Mesenchymal stem cell (in vitro differentiated cells and primary cell): ENCODE measurements around the gene TUT1.

ENCODE experiments used
- DNase-seq: peaks from one replicate; pipeline ENCODE4 v3.0.0-alpha.2; 2013
- H2AFZ ChIP-seq: one replicate; pipeline ENCODE4 v1.6.1; 2013; ENCODE audit warnings: low read depth, mild to moderate bottlenecking, control low read depth, inconsistent platforms, low read length, moderate library complexity
- H2AK5ac ChIP-seq: 2 replicates; pipeline ENCODE4 v1.6.1; 2013; ENCODE audit warnings: low read length, moderate library complexity, mild to moderate bottlenecking, inconsistent platforms; ENCODE audit not compliant: severe bottlenecking
- H2BK120ac ChIP-seq: one replicate; pipeline ENCODE4 v1.6.1; 2013; ENCODE audit warnings: low read depth, mild to moderate bottlenecking, inconsistent platforms, low read length, moderate library complexity
- H2BK12ac ChIP-seq, 2 experiments: one replicate each; pipeline ENCODE4 v1.6.1; 2013; ENCODE audit warnings: inconsistent platforms in 2 of 2, low read length in 2 of 2, mild to moderate bottlenecking in 2 of 2, moderate library complexity in 2 of 2, control low read depth in 1 of 2
- H2BK15ac ChIP-seq: one replicate; pipeline ENCODE4 v1.6.1; 2013; ENCODE audit warnings: mild to moderate bottlenecking, low read depth, inconsistent platforms; ENCODE audit not compliant: poor library complexity, severe bottlenecking
- H2BK5ac ChIP-seq: 2 replicates; pipeline ENCODE4 v1.6.1; 2013; ENCODE audit warnings: low read depth, mild to moderate bottlenecking, low read length, control low read depth, inconsistent platforms; ENCODE audit not compliant: poor library complexity, severe bottlenecking
- H3K14ac ChIP-seq, 2 experiments: one replicate each; pipeline ENCODE4 v1.6.1; 2013; ENCODE audit warnings: inconsistent platforms in 2 of 2, low read length in 2 of 2, control low read depth in 1 of 2, mild to moderate bottlenecking in 1 of 2, moderate library complexity in 1 of 2
- H3K18ac ChIP-seq, 2 experiments: one replicate each; pipeline ENCODE4 v1.6.1; 2013; ENCODE audit warnings: inconsistent platforms in 2 of 2, low read length in 2 of 2, control low read depth in 1 of 2, low read depth in 1 of 2, mild to moderate bottlenecking in 1 of 2
- H3K23ac ChIP-seq, 2 experiments: one replicate each; pipeline ENCODE4 v1.6.1; 2013; ENCODE audit warnings: inconsistent platforms in 2 of 2, low read length in 2 of 2, mild to moderate bottlenecking in 2 of 2, moderate library complexity in 2 of 2, control low read depth in 1 of 2
- H3K27ac ChIP-seq: 2 replicates; pipeline ENCODE4 v1.5.1; 2013; ENCODE audit warnings: mild to moderate bottlenecking, moderate library complexity, low read length, control low read depth, inconsistent platforms; ENCODE audit not compliant: poor library complexity, severe bottlenecking
- H3K27me3 ChIP-seq, 2 experiments: 2 replicates each; pipeline versions ENCODE4 v1.6.1 to v1.7.0; 2013; ENCODE audit warnings: low read length in 2 of 2, mild to moderate bottlenecking in 2 of 2, moderate library complexity in 2 of 2, control low read depth in 1 of 2, inconsistent platforms in 1 of 2; ENCODE audit not compliant: control insufficient read depth in 1 of 2, insufficient read depth in 1 of 2
- H3K36me3 ChIP-seq, 2 experiments: 2 replicates each; pipeline versions ENCODE4 v1.6.1 to v1.7.0; 2013; ENCODE audit warnings: low read length in 2 of 2, control low read depth in 1 of 2, inconsistent platforms in 1 of 2, low read depth in 1 of 2, mild to moderate bottlenecking in 1 of 2; ENCODE audit not compliant: insufficient read depth in 2 of 2, control insufficient read depth in 1 of 2
- H3K4ac ChIP-seq, 2 experiments: one replicate each; pipeline ENCODE4 v1.6.1; 2013; ENCODE audit warnings: inconsistent platforms in 2 of 2, low read length in 2 of 2, mild to moderate bottlenecking in 2 of 2, moderate library complexity in 2 of 2, control low read depth in 1 of 2, low read depth in 1 of 2
- H3K4me1 ChIP-seq: 2 replicates; pipeline ENCODE4 v1.6.1; 2013; ENCODE audit warnings: low read depth, low read length, control low read depth; ENCODE audit not compliant: control insufficient read depth, insufficient read depth
- H3K4me2 ChIP-seq: 2 replicates; pipeline ENCODE4 v1.6.1; 2013; ENCODE audit warnings: low read length, mild to moderate bottlenecking, inconsistent platforms; ENCODE audit not compliant: poor library complexity, severe bottlenecking
- H3K4me3 ChIP-seq, 2 experiments: 2 replicates each; pipeline versions ENCODE4 v1.5.1 to v1.7.0; 2013; ENCODE audit warnings: low read length in 2 of 2, mild to moderate bottlenecking in 2 of 2, control low read depth in 1 of 2, low read depth in 1 of 2; ENCODE audit not compliant: insufficient read depth in 1 of 2
- H3K79me1 ChIP-seq: replicated peaks from 2 replicates; pipeline ENCODE4 v1.6.1; 2013; ENCODE audit warnings: mild to moderate bottlenecking, control low read depth, low read length, inconsistent platforms; ENCODE audit not compliant: poor library complexity, severe bottlenecking
- H3K9ac ChIP-seq: 2 replicates; pipeline ENCODE4 v1.7.0; 2013; ENCODE audit warnings: mild to moderate bottlenecking, low read length, moderate library complexity
- H3K9me3 ChIP-seq: 2 replicates; pipeline ENCODE4 v1.7.0; 2013; ENCODE audit warnings: mild to moderate bottlenecking, low read length; ENCODE audit not compliant: control insufficient read depth
- H4K8ac ChIP-seq: one replicate; pipeline ENCODE4 v1.6.1; 2013; ENCODE audit warnings: inconsistent platforms, mild to moderate bottlenecking, low read length, moderate library complexity
- H4K91ac ChIP-seq: one replicate; pipeline ENCODE4 v1.6.1; 2013; ENCODE audit warnings: mild to moderate bottlenecking, low read length, inconsistent platforms
- WGBS: methylation state at CpG from one replicate; pipeline ENCODE4 v1.1.7; 2013; ENCODE audit warnings: mixed read lengths; 5-methylcytosine and 5-hydroxymethylcytosine counted together

TUT1 gene

DNA sequence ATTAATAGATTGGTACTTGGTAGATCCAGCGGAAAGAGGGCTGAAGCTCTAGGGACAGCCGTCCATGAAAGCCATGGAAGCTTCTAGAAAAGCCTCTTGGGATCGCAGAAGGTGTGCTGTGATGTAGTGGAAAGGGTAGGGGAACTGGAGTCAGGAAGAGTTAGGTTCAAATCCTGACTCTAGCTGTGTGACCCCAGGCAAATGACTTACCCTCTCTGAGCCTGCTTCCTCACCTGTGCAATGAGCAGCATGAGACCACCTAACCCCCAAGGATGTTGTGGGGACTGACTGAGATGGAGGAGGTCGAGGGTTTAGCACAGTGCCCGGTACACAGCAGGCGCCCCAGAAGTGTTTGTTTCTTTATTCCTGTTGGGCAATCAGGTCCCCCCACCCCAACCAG is 19.1 kb upstream of the TUT1 start:
- Histone ChIP-seq H3K9ac (peak overlapping the region; percentile 2), H3K14ac (no peak overlapping the region), H3K27me3 (no peaks in the 10 kb centered on the region), H3K4me2 (no peak overlapping the region), H3K4ac (no peak overlapping the region), H3K9me3 (no peaks in the 10 kb centered on the region), H2BK15ac (no peak overlapping the region), H2BK5ac (no peak overlapping the region), H3K36me3 (peaks cover 54 to 60% of the 10 kb centered on the region in 2 experiments), H4K8ac (no peak overlapping the region), H3K4me3 (no peak overlapping the region), H3K27ac (no peak overlapping the region), H2AK5ac (no peak overlapping the region), H2AFZ (no peak overlapping the region), H2BK12ac (peak overlapping the region in 1 of 2 experiments; percentile 49), H4K91ac (no peak overlapping the region), H3K79me1 (peaks cover 25% of the 10 kb centered on the region), H2BK120ac (no peak overlapping the region), H3K4me1 (peaks cover 22% of the 10 kb centered on the region), H3K23ac (no peak overlapping the region), H3K18ac (no peak overlapping the region)
- no peak for DNase-seq
- 99% methylated on average over 5 of the region's 6 CpGs for WGBS

DNA sequence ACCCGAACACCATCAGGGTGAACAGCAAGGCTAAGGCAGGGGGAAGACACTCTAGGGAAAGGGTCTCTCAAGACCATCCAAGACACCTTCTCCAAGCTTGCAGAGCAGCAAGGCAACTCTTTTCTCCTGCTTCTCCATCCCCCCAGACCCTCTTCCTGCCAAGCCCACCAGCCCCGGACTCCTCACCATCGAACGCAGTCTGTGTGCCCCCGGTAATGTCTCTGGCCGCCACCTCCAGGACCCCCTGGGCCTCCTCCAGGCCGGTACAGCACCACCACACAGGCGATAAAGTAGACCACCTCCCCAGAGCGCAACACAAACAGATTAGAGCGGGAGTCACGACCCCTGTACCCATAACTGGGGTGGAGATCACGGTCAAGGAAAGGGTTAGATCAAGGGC is 17.5 kb upstream of the TUT1 start:
- Histone ChIP-seq H2BK12ac (no peak overlapping the region), H3K4ac (no peak overlapping the region), H3K4me1 (peaks cover 19% of the 10 kb centered on the region), H3K18ac (no peak overlapping the region), H2AFZ (no peak overlapping the region), H3K14ac (no peak overlapping the region), H3K9ac (no peak overlapping the region), H3K4me3 (no peak overlapping the region), H3K79me1 (peaks cover 25% of the 10 kb centered on the region), H4K91ac (no peak overlapping the region), H3K23ac (no peak overlapping the region), H3K4me2 (no peak overlapping the region), H3K27ac (no peak overlapping the region), H3K36me3 (peaks cover 51 to 66% of the 10 kb centered on the region in 2 experiments), H3K9me3 (no peaks in the 10 kb centered on the region), H2BK15ac (no peak overlapping the region), H3K27me3 (no peaks in the 10 kb centered on the region), H2BK5ac (no peak overlapping the region), H4K8ac (no peak overlapping the region), H2AK5ac (no peak overlapping the region), H2BK120ac (no peak overlapping the region)
- 97% methylated on average over 12 of the region's 12 CpGs for WGBS
- no peak for DNase-seq

DNA sequence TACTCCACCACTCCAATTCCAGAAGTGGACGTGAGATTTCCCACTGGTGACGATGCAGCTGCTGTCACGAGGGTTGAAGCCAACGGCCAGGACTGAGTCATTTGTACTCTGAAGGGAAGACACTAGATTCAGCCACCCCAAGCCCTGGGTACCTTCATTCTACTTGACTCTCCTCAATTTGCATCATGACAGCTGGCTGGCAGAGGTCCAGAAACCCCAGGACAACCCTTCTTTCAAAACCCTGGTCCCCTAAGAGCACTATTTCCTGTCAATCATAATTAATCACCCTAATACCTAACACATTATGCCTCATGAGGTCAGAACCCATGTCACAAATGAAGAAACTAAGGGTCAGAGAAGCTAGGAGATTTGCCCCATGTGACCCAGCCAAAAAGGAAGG is 16.4 kb upstream of the TUT1 start:
- H3K14ac ChIP-seq = no peak overlapping the region
- peaks cover 25% of the 10 kb centered on the region for H3K79me1 ChIP-seq
- no peak overlapping the region for H2BK15ac ChIP-seq
- no peak overlapping the region for H2BK12ac ChIP-seq
- H3K9ac ChIP-seq = no peak overlapping the region
- H2AK5ac ChIP-seq = no peak overlapping the region
- no peak overlapping the region for H2AFZ ChIP-seq
- no peak overlapping the region for H3K23ac ChIP-seq
- no peaks in the 10 kb centered on the region for H3K9me3 ChIP-seq
- H4K91ac ChIP-seq = no peak overlapping the region
- H3K27me3 ChIP-seq = no peaks in the 10 kb centered on the region
- no peak overlapping the region for H2BK5ac ChIP-seq
- no peak overlapping the region for H2BK120ac ChIP-seq
- DNase-seq = no peak
- no peak overlapping the region for H3K4me3 ChIP-seq
- H3K4me2 ChIP-seq = no peak overlapping the region
- H4K8ac ChIP-seq = no peak overlapping the region
- H3K36me3 ChIP-seq = peaks cover 59 to 70% of the 10 kb centered on the region in 2 experiments
- H3K27ac ChIP-seq = no peak overlapping the region
- no peak overlapping the region for H3K4ac ChIP-seq
- 76% methylated on average over 4 of the region's 4 CpGs for WGBS
- H3K4me1 ChIP-seq = peaks cover 13% of the 10 kb centered on the region
- H3K18ac ChIP-seq = no peak overlapping the region

DNA sequence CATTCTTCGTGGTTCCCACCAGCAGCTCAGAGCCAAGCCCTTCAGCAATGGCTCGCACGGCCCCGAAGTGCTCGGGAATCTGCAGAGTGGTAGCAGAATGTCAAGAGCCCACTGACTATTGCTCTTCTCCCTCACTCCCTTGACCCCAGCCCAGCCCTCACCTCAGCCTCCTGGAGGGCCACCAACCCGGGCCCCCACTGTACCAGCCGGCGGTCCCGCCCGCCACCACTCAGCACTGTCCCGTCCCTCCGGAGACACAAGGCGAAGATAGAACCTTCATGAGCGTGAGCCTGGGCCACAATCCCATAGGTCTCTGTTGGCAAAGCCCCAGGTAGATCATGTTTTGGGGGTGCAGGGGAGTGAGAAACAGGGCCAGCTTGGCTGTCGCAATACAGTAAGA is 14.6 kb upstream of the TUT1 start:
- no peak overlapping the region for H2AFZ ChIP-seq
- H3K18ac ChIP-seq = no peak overlapping the region
- H3K4me3 ChIP-seq = no peak overlapping the region
- no peak overlapping the region for H2BK120ac ChIP-seq
- H3K4me2 ChIP-seq = no peak overlapping the region
- no peak for DNase-seq
- H3K36me3 ChIP-seq = peaks cover 60 to 70% of the 10 kb centered on the region in 2 experiments
- H2AK5ac ChIP-seq = no peak overlapping the region
- no peak overlapping the region for H3K9ac ChIP-seq
- no peaks in the 10 kb centered on the region for H3K9me3 ChIP-seq
- H2BK12ac ChIP-seq = no peak overlapping the region
- H3K4me1 ChIP-seq = peaks cover 13% of the 10 kb centered on the region
- H3K23ac ChIP-seq = no peak overlapping the region
- H4K8ac ChIP-seq = no peak overlapping the region
- no peak overlapping the region for H3K4ac ChIP-seq
- no peak overlapping the region for H3K14ac ChIP-seq
- peaks cover 21% of the 10 kb centered on the region for H3K79me1 ChIP-seq
- 95% methylated on average over 15 of the region's 15 CpGs for WGBS
- H2BK15ac ChIP-seq = no peak overlapping the region
- no peak overlapping the region for H4K91ac ChIP-seq
- H3K27me3 ChIP-seq = no peaks in the 10 kb centered on the region
- no peak overlapping the region for H2BK5ac ChIP-seq
- H3K27ac ChIP-seq = no peak overlapping the region
